PFSK-1 (cell line): ENCODE measurements around the gene DOHH.

Source experiments
- FOXP2 ChIP-seq: optimal IDR thresholded peaks from 2 replicates; pipeline ENCODE3; 2011; ENCODE audit warnings: borderline replicate concordance, control low read depth, inconsistent platforms; ENCODE audit not compliant: insufficient read depth; ENCODE audit errors: extremely low read length, extremely low read depth
- POLR2AphosphoS5 ChIP-seq: IDR thresholded peaks from 2 replicates; pipeline ENCODE4 v1.6.1; 2012; ENCODE audit warnings: low read depth, mild to moderate bottlenecking, control low read depth, low read length, moderate library complexity
- REST ChIP-seq, 2 experiments: IDR thresholded peaks; 2 replicates each; pipeline versions ENCODE4 v1.6.1 to v1.8.0; 2011 to 2012; ENCODE audit warnings: low read depth in 2 of 2, low read length in 2 of 2, control low read depth in 1 of 2, inconsistent platforms in 1 of 2, mild to moderate bottlenecking in 1 of 2, moderate library complexity in 1 of 2; ENCODE audit not compliant: insufficient read depth in 1 of 2
- SIN3A ChIP-seq: IDR thresholded peaks from 2 replicates; pipeline ENCODE4 v1.6.1; 2012; ENCODE audit warnings: mild to moderate bottlenecking, low read length, moderate library complexity, borderline replicate concordance; ENCODE audit not compliant: insufficient read depth
- TAF1 ChIP-seq: IDR thresholded peaks from 2 replicates; pipeline ENCODE4 v1.6.1; 2012; ENCODE audit warnings: low read length, control low read depth, borderline replicate concordance; ENCODE audit not compliant: insufficient read depth

- TF ChIP-seq POLR2AphosphoS5 (no peak), SIN3A (no peak), REST (IDR thresholded peaks at IDR 0.05; ENCODE audit: insufficient read depth in 1 of 2, low read depth in 2 of 2, low read length in 2 of 2) (no peak), FOXP2 (no peak), TAF1 (no peak)
These were observed 49.3 kb upstream of the DOHH start for GRCh38 chr19:3549816-3550215.
